Lung microvascular endothelial cell (primary cell): ENCODE results near the gene DRAXIN. TPM values are rescaled to one million over a fixed set of nuclear protein-coding genes. Genes with fewer than 3 reads are reported as not detected.

Experiments
- DNase-seq, 2 donors: peaks; one replicate each; pipeline versions ENCODE4 v3.0.0 to v3.0.0-alpha.2; 2010; ENCODE audit warnings: low read depth in 2 of 2
- total RNA-seq: library from RNA; depleted of rRNA; stranded (reverse); fragments of >200 nt; gene quantifications from 2 replicates; pipeline ENCODE4 v1.2.1, GENCODE V29; 2014

Gene DRAXIN
- total RNA-seq, 1 donor from 2014 or later, result under 0.01 TPM

DNA sequence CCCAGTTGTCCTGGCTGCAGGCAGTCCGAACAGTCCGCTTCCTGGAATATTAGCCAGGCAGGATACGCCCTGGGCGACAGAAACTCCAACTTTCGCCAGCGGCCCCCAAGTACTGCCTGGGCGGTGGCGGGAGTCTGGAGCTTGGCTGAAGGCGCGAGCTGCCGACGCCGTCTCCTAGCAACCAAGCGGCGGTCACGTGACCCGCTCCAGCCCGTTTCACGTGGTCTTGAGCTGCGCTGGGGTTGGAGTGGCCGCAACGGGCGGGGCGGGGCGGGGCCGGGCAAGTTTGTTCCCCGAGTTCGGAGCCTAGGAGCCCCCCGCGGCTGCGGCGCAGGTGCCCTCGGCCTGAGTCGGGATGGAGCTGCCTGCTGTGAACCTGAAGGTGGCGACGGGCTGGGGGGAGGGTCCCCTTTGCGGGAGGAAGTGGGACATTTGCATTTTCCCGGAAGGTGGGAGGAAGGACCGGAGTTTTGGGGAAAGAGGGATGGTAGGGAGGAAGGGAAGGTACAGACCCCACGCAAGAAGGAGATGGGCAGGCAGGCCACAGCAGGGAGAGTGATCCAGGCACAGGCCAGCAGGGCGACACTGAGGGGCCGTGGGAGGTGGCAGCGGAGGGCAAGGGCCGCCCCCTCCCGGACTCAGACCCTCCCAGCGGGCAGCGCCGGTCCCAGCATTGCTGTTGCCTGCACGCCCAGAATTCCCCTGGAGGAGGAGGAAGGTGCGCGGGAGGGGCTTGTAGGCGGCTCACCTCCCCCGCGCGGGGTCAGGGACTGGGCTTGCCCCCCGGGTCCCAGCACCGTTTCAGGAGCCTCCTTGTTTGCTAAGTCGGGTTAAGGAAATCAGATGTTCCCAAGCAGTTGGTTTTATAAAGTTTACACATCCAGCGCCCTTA lies 44.6 kb downstream of the DRAXIN start, which contains the start of gene AGTRAP:
Gene AGTRAP (plus strand): TSS at position 283 of the 892 bp plus-strand sequence. CDS start 73 bp downstream, at position 356.
- DNase-seq, result peak; percentile 91 to 93

DNA sequence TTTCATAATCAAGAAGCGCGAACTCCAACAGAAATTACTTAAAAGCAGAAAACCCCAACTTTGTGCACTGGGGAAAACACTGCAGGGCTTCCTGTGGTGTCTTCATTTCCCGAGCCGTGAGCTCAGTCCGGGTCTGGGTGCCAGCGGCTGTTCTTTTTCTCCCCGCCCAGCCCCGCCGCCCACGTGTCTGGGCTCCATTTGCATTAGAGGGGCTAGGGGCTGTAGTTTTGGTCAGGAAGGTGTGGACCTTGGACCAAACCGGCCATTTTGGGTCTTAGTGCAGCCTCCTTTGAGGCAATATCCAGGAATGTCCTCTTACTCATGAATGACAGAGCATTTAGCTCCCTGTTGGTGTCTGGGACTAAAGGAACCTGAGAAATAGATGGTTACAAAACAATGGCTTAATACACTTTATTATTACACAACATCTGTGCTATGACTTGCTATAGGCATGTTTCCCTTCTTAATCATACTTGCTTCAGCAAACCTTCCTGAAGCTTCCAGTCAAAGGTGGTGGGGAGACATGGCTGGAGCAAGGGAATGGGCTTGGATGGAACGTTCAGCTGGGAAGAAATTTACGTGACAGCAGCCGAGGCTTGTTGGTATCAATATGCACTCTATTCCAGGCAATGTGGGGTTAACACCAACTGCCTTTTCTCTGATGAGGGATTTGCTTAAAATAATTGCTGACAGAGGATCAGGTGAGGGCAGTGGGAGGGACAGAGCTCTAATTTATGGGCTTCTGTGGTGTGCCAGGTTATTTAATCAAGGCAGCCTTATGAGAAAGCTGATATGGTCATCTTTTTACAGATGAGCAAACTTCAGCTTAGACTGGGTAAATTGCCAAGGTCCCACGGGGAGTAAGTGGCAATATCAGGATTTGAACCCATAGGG lies 45.5 kb downstream of the DRAXIN start:
- DNase-seq, result peak; percentile 48 to 53

DNA sequence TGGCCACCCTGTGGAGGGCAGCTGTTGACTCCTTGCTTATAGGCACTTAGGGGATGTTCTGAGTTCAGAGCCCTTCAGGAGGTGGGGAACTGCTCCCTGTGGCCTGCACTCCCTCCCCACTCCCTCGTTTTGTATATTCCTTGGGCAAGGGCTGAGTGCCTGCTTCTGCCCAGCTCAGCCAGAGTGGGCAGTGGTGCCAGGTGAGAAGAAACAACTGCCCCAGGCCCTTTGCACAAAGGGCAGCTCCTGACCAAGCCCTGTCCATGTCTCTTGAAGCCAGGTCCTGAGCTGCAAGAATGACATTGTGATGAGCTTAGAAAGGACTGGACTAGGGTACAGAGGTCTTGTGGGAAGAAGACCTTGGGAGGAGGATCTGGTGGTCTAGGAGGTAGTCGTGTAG lies 46.6 kb downstream of the DRAXIN start:
- DNase-seq, result no peak

DNA sequence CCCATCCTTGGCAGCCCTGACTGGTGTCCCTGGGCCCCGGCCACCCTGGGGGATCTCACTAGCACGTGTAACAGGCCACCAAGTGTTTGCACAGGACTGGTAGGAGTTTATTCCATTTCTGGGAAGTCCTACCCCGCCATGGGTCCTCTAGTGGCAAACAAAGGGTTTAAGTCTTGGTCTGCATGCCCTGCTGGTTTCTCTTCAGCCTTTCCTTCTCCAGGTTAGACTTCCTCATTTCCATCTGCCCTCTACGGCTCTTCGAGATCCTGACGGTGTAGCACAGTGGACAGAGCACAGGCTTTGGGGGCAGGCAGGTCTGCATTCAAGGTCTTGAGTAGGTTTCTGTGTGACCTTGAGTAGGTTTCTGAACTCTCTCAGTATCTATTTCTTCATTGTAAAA lies 47.3 kb downstream of the DRAXIN start:
- DNase-seq, result no peak

DNA sequence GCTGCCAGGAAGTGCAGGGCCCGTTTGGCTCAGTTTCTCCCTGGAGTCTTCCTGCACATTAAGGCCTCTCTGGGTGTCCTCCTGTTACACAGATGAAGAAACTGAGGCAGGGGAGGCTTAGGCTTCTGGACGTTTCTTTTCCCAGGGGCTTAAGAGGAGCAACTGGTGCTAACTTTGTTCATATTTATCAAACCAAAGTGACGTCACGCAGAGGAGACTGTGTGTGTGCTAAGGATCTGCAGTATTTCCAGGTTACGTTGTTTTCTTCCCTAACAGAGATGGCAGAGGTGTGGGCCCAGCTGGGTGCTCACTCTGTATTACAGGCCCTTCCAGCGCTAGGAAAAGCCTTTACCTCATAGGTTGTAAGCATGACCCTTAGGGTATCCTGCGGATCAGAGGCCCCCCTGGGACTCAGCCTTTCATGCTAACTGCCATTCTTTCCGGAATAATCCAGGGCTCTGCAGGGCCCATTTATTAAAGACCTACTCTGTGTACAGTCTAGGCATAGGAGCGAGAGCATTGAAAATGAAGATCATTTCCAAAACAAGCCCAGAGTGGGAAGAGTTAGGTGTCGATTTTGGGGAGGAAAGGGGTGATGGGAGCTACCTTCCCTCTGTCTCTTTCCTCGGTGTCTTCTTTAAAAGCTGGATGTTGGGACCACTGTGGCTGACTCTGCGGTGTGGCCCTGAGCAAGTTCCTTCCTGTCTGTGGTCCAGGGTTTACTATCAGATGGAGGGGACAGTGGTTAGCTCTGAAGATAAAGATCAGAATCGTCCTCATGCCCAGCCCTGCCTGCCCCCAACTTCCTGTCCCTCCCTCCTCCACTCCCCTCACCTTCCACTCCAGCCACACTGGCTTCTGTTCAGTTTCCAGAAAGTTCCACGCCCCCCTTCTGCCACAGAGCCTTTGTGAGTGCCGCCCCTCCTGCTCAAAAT lies 49.0 kb downstream of the DRAXIN start:
- DNase-seq, result no peak

DNA sequence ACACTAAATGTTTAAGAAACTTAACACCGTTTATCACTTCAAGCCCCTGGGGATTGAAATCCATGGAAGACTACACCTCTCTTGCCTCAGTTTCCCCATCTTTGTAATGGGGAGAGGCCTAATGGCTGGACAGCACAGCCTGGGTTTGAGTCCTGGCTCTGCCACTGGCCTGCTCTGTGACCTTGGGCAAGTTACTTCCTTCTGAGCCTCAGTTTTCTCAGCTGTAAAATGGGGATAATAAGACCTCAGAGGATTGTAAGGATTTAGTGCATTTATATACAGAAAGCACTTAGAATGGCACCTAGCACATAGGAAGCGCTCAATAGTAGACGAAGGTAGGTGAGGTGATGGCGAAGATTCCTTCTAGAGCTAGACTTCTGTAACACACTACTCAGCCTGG lies 50.0 kb downstream of the DRAXIN start:
- no peak for DNase-seq

DNA sequence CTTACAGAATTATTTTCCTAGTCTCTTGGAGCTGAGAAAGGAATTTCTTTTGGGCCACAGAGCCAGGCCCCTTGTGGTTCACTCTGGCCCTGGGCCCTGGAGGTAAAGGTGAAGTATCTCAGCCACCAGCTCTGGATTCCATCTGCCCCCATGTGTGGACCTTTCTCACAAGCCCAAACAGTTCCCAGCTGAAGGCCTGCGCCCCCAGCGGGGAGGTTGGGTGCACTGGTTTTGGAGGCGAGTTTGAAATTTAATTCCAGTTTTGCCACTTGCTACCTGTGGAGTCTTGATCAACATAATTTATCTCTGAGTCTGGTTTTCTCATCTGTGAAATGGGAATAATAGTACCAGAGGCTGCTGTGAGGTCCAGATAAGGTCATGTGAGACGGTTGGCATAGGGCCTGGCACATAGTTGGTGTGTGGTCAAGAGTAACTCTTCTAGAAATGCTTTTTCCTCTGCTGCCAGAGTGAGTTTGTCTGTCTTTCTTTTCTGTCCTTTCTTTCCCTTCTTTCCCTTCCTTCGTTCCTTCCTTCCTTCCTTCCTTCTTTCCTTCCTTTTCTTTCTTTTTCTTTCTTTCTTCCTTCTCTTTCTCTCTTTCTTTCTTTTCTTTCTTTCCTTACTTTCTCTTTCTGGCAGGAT lies 50.5 kb downstream of the DRAXIN start:
- DNase-seq, result no peak

DNA sequence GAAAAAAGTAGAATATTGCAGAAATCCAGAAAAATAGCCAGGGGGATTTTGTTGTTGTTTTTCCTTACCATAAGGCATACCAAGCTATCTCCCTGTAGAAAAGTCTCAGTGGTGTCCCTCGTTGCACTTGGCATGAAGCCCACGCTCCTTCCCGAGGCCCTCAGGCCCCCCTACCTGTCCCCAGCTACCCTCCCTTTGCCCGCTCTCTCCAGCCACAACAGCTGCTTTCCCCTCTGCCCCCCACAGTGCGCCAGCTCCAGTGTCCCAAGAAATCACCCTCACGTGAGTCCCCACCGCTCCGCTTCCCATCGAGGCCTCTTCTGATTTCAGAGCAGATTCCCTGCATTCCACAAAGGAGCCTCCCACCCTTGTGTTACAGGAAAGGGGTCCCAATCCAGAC lies 52.8 kb downstream of the DRAXIN start:
- no peak for DNase-seq

DNA sequence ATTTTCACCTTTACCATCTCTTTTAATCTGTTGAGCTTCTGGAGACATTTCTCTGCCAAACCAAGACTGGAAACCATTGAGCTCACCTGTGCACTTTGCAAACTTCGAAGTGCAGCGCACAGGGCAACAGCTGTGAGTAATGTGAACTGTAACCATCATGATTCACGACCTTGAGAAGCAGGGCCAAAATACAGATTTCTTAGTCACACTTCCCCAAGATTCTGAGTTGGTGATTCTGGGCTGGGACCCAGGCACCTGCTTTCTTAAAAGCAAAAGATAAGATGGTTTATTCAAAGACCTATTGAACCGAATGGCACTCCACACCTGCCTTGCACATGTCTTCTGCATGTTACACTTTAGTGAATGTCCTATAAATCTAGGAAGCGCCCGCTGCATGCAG lies 54.6 kb downstream of the DRAXIN start:
- peak in 1 of 2 donors; percentile 35 for DNase-seq

DNA sequence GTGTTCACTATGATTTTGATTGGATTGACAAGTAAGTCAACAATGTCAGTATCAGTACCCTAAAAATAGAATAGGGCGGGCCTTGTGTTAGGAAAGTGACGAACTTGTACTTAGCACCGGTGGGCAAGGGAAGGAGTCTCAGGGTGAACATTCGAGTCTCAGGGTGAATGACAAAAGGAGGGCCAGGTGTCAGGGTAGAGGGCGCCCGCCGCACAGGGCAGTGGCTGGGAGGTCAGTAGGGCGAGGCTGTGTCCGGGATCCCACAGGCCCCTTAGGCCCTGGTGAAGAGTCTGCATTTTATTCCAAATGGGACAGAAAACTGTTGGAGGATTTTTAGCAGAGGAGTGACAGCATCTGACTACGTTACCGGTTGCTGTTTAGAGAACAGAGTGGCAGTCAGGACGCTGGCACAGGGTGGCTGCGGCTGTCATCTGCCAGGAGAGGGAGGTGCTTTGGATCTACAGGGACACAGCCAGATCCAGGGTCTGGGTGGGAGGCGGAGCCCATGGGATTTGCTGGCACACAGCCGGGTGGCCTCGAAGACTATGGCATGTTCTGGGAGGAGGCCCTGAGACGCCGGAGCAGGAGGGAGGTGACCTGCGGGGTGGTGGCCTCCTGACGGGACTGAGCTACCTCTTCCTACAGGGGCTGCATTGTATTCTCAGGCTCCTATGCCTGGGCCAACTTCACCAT lies 55.4 kb downstream of the DRAXIN start:
- DNase-seq, result no peak

DNA sequence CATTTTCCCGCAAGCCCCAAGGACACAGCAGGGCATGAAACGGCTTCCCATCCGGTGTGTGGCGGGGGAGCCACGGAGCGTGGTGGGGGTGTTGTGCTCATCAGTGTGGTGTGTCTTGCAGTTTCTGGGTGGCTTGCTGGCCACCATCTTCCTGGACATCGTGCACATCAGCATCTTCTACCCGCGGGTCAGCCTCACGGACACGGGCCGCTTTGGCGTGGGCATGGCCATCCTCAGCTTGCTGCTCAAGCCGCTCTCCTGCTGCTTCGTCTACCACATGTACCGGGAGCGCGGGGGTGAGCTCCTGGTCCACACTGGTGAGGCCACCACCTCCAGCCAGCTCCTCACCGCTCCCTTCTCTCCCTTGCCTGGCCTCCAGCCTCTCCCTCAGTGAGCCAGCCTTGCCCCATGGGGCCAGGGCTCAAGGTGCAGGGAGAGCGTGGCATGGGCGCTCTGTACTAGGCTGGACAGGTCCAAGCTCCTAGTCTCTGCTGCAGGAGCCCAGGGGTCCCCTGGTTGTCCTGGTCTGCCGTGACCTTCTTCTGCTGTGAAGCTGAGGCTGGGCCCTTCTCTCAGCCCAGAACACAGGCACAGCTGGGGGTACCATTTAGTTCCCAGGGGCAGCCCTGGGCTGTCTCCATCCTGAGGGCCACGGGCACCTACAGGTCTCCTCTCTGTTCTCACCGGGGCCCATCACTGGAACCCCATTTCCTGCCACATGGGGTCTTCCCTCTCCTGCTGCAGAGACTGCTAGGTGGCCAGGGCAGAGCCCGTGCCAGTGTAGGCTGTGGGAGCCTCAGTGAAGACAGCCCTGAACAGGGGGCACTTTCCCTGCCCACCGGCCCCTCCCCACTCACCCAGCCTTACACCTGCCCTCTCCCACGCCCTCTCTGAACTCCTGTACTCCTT lies 57.0 kb downstream of the DRAXIN start:
- DNase-seq, result no peak

DNA sequence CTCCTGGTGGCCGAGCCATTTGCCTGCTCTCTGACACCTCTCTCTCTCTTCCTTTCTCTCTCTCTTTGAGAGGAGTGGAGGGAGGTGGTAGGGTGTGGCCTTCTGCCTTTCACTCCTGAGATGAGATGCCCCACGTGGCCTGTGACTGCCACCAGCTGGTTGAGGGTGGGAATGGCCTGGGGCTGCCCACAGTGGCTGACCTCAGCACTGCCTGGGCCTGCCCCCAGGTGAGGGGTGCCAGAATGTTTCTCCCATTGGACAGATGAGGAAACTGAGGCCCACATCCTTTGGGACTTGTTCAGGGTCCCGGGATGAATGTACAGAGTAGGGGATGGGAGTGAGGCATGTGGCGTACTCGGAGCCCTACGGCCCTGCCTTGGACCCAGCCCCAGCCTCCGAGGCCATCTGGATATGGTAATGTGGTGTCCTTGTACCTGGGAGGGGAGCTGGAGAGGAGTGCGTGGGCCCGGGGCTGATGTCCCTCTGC lies 57.7 kb downstream of the DRAXIN start:
- peak in 1 of 2 donors; percentile 64 for DNase-seq

DNA sequence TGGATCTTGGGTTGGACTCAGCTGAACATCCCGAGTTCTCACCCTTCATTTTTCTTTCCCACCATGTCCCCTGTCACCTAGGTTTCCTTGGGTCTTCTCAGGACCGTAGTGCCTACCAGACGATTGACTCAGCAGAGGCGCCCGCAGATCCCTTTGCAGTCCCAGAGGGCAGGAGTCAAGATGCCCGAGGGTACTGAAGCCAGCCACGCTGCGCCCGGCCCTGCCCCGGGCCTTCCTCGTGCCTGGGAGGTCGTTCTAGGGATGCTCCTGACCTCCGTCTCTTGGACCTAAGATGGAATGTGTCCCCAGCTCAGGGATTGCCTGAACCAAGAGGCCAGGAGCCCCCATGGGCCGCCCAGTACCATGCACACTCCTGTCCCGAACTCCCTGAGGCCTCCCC lies 58.5 kb downstream of the DRAXIN start:
- DNase-seq, result no peak

DNA sequence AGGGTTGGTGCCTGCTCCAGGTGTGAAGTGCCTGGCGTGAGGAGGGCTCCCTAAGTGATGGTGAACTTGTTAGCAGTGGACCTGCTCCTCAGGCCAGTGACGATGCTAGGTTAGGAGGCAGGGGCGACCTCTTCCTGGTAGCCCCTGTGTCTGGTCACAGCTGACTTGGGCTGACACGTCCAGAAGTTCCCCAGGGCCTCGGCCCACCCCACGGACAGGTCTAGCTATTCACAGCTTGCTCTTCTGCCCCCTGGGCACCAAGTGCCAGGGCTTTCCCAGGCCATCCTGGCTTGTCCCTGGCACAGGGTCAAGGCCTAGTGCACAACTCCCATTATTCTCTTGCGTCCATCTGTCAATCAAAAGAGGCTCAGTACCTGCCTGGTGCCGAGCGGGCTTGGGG lies 59.6 kb downstream of the DRAXIN start:
- DNase-seq, result no peak

DNA sequence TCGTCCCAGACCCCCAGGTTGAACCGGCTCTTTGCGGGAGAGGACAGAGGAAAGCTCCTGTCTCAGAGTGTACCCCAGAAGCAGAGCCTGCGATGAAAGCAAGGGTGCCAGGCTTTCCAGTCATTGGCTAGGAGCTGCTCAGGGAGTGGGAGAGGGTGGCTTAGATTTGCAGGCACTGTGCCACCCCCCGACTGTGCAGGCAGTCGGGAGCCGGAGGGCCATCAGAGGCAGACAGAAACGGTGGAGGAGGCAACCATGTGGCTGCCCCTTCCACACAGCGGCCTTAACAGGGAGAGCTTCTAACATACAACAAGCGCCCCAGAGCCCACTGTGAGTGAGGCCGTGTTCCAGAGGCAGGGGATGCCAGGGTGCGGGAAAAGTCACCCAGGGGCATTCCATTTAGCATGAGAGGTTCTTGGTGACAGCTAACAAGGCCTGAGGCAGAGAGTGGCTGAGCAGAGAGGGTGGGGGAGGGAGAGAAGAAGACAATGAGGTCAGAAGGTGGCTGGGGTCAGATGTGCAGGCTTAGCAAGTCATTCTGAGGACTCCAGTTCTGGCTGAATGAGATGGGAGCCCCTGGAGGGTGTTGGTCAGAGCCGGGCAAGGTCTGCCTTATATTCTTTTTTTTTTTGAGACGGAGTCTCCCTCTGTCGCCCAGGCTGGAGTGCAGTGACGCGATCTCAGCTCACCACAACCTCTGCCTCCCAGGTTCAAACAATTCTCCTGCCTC lies 61.0 kb downstream of the DRAXIN start:
- no peak for DNase-seq

DNA sequence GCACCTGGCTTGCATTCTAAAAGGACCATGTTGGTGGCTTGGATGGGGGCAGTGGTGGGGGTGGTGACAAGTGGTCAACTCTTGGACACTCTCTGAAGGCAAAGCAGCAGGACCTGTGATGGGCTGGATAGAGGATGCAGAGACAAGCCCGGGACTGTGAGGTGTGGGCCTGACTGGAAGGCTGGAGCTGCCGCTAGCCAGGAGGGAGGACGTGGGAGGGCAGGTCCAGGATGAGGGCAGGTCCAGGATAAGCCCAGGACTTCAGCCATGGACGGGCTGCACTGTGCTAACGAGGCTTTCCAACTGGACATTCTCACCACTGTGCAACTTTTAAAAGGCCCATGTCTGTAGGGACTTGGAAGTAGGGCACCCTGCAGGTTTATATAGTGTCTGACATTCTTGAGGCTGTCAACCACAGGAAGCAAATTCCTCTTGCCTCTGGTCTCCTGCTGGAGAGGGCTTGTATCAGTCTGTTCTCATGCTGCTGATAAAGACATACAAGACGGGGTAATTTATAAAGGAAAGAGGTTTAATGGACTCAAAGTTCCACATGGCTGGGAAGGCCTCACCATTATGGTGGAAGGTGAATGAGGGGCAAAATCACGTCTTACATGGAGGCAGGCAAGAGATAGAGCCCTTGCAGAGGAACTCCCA lies 62.2 kb downstream of the DRAXIN start:
- DNase-seq, result no peak

DNA sequence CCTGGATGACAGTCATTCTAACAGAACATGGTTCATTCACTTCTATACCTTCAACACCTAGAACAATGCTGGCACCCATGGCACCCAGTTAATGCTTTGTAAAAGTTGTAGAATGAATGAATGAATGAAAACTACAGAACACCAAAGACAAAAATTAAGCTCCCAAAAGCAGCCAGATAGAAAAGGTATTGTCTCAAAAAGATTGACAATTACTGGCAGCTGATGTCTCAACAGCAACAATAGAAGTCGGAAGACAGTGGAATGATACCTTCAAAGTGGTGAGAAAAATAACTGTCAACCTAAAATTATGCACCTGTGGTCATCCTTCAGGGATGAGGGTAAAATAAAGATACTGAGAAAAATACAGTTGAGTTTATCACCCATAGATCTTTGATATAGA lies 65.5 kb downstream of the DRAXIN start:
- no peak for DNase-seq

DNA sequence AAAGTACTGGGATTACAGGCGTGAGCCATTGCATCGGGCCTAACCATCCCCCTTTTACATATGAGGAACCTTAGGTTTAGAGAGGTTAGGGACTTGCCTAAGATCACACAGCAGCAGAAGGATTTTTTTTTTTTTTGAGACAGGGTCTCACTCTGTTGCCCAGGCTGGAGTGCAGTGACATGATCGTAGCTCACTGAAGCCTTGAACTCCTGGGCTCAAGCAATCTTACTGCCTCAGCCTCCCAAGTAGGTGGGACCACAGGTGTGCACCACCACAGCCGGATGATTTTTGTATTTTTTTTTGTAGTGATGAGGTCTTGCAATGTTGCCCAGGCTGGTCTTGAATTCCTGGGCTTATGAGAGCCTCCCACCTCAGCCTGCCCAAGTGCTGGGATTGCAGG lies 68.3 kb downstream of the DRAXIN start:
- no peak for DNase-seq
